Vagina (tissue), 2 donors: ENCODE data around the gene CC2D1A. TPM values are rescaled to one million over a fixed set of nuclear protein-coding genes. Genes with fewer than 3 reads are reported as not detected.

Experiments used
- DNase-seq, 2 donors: peaks; one replicate each; pipeline ENCODE4 v3.0.0-alpha.2; 2017; ENCODE audit errors: extremely low spot score in 2 of 2
- H3K27ac ChIP-seq: fragments of 200-600 bp; sonication (generic); one replicate; pipeline ENCODE4 v1.5.1; 2019
- H3K27me3 ChIP-seq: fragments of 200-600 bp; sonication (generic); one replicate; pipeline ENCODE4 v1.5.1; 2019
- H3K36me3 ChIP-seq, 2 donors: fragments of 200-600 bp; sonication (generic); one replicate each; pipeline ENCODE4 v1.5.1; 2017 to 2019
- H3K4me1 ChIP-seq: fragments of 200-600 bp; sonication (generic); one replicate; pipeline ENCODE4 v1.5.1; 2019
- H3K4me3 ChIP-seq, 2 donors: fragments of 200-600 bp; sonication (generic); 1 replicate in 1 of 2; 2 replicates in 1 of 2; pipeline ENCODE4 v1.5.1; 2016 to 2019
- H3K9me3 ChIP-seq: fragments of 200-600 bp; sonication (generic); one replicate; pipeline ENCODE4 v1.5.1; 2019
- CTCF ChIP-seq, 3 experiments: fragments of 450-650 bp in 2 of 3; fragments of 200-600 bp in 1 of 3; sonication (generic) in 1 of 3; IDR thresholded peaks; one replicate each; pipeline ENCODE4 v1.5.1; 2017 to 2019; ENCODE audit warnings: antibody characterized with exemption in 3 of 3, mild to moderate bottlenecking in 2 of 3, moderate library complexity in 2 of 3
- POLR2A ChIP-seq, 2 donors: fragments of 450-650 bp; IDR thresholded peaks; one replicate each; pipeline ENCODE4 v1.6.1; 2017; ENCODE audit warnings: antibody characterized with exemption in 2 of 2, mild to moderate bottlenecking in 2 of 2, moderate library complexity in 2 of 2
- POLR2AphosphoS5 ChIP-seq, 2 donors: sonication (generic); formaldehyde crosslinking; IDR thresholded peaks; one replicate each; pipeline ENCODE4 v1.9.0; 2017; ENCODE audit warnings: antibody characterized with exemption in 2 of 2, mild to moderate bottlenecking in 2 of 2, low read depth in 1 of 2; ENCODE audit not compliant: insufficient read depth in 1 of 2
- intact Hi-C: fragments of 100-400 bp; cut with DNase I; formaldehyde crosslinking; loops from one replicate; pipeline ENCODE4 v1.15.1; 2023
- total RNA-seq: library from RNA; depleted of rRNA; stranded (reverse); fragments of >200 nt; gene quantifications from one replicate; pipeline ENCODE4 v1.2.3, GENCODE V29; 2016

Gene CC2D1A
- total RNA-seq, 1 donor from 2014 or later: 44.4 TPM

GRCh38 chr19:13952931-13953531, 47.0 kb downstream of the CC2D1A start:
- TF ChIP-seq POLR2AphosphoS5 (IDR thresholded peaks at IDR 0.05; ENCODE audit: insufficient read depth in 1 of 2, low read depth in 1 of 2): no peak
- no peak for TF ChIP-seq POLR2A (IDR thresholded peaks at IDR 0.05)
- TF ChIP-seq CTCF (IDR thresholded peaks at IDR 0.05): no peak
- peak overlapping the region; percentile 70 for H3K27ac ChIP-seq
- intact Hi-C loops: no loop called here
- no peak for DNase-seq
- H3K9me3 ChIP-seq: no peaks in the 10 kb centered on the region
- H3K27me3 ChIP-seq: no peaks in the 10 kb centered on the region
- peaks cover 0 to 26% of the 10 kb centered on the region in 2 donors for H3K36me3 ChIP-seq
- H3K4me3 ChIP-seq: peak overlapping the region; percentile 83 to 89
- H3K4me1 ChIP-seq: peaks cover 12% of the 10 kb centered on the region

- TF ChIP-seq POLR2AphosphoS5 (IDR thresholded peaks at IDR 0.05; ENCODE audit: insufficient read depth in 1 of 2, low read depth in 1 of 2) (no peak), POLR2A (IDR thresholded peaks at IDR 0.05) (no peak), CTCF (IDR thresholded peaks at IDR 0.05) (no peak)
- H3K36me3 ChIP-seq: peaks cover 0 to 36% of the 10 kb centered on the region in 2 donors
- H3K27ac ChIP-seq: no peak overlapping the region
- no peak for DNase-seq
- no peak overlapping the region for H3K4me3 ChIP-seq
- no peaks in the 10 kb centered on the region for H3K27me3 ChIP-seq
- intact Hi-C loops: no loop called here
- H3K9me3 ChIP-seq: no peaks in the 10 kb centered on the region
- peaks cover 12% of the 10 kb centered on the region for H3K4me1 ChIP-seq
These were observed 48.2 kb downstream of the CC2D1A start for GRCh38 chr19:13954185-13954584.

- Histone ChIP-seq H3K27me3 (no peaks in the 10 kb centered on the region), H3K9me3 (no peaks in the 10 kb centered on the region), H3K4me3 (no peak overlapping the region), H3K4me1 (peaks cover 12% of the 10 kb centered on the region), H3K36me3 (peaks cover 0 to 53% of the 10 kb centered on the region in 2 donors), H3K27ac (no peak overlapping the region)
- TF ChIP-seq CTCF (IDR thresholded peaks at IDR 0.05) (no peak), POLR2AphosphoS5 (IDR thresholded peaks at IDR 0.05; ENCODE audit: insufficient read depth in 1 of 2, low read depth in 1 of 2) (no peak), POLR2A (IDR thresholded peaks at IDR 0.05) (no peak)
- intact Hi-C loops: no loop called here
- no peak for DNase-seq
These were observed 49.8 kb downstream of the CC2D1A start for GRCh38 chr19:13955662-13956364.

- H3K27ac ChIP-seq: no peak overlapping the region
- H3K4me1 ChIP-seq: peaks cover 12% of the 10 kb centered on the region
- no peak for DNase-seq
- H3K27me3 ChIP-seq: no peaks in the 10 kb centered on the region
- no peak overlapping the region for H3K4me3 ChIP-seq
- no peaks in the 10 kb centered on the region for H3K9me3 ChIP-seq
- intact Hi-C loops: no loop called here
- peaks cover 0 to 56% of the 10 kb centered on the region in 2 donors for H3K36me3 ChIP-seq
- TF ChIP-seq POLR2A (IDR thresholded peaks at IDR 0.05): no peak
- TF ChIP-seq CTCF (IDR thresholded peaks at IDR 0.05): no peak
- TF ChIP-seq POLR2AphosphoS5 (IDR thresholded peaks at IDR 0.05; ENCODE audit: insufficient read depth in 1 of 2, low read depth in 1 of 2): no peak
These were observed 50.4 kb downstream of the CC2D1A start for GRCh38 chr19:13956365-13956744.

GRCh38 chr19:13957051-13957450, 51.0 kb downstream of the CC2D1A start:
- TF ChIP-seq POLR2AphosphoS5 (IDR thresholded peaks at IDR 0.05; ENCODE audit: insufficient read depth in 1 of 2, low read depth in 1 of 2): no peak
- no peak for TF ChIP-seq POLR2A (IDR thresholded peaks at IDR 0.05)
- intact Hi-C loops: no loop called here
- Histone ChIP-seq H3K4me1 (peaks cover 15% of the 10 kb centered on the region), H3K9me3 (no peaks in the 10 kb centered on the region), H3K27ac (no peak overlapping the region), H3K36me3 (peaks cover 0 to 56% of the 10 kb centered on the region in 2 donors), H3K27me3 (no peaks in the 10 kb centered on the region), H3K4me3 (no peak overlapping the region)
- no peak for DNase-seq
